C4-2B (cell line): ENCODE results near the gene ZNF219.

Source experiments
- ZFX ChIP-seq: fragments of 450-650 bp; IDR thresholded peaks from 2 replicates; pipeline ENCODE4 v1.6.1; 2017
- TF ChIP-seq, protein P1 (sequence below): fragments of 450-650 bp; conservative IDR thresholded peaks from 2 replicates; pipeline ENCODE4 v1.5.1; 2017; ENCODE audit warnings: mild to moderate bottlenecking

DNA sequence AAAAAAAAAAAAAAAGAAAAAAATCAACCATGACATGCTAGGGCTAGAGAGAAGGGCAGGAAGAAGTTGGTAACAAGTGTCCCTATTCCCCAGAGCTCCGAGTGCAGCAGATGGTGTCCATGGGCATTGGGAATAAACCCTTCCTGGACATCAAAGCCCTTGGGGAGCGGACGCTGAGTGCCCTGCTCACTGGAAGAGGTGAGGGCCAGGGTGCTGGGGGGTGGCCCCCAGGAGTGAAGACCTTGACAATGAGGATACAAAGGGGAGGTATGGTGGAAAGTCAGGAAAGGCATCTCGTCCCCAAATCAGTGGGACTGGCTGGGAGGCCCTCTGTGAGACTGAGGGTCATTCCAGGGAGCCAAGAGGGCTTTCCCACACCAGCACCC, 11.6 kb downstream of the ZNF219 start:
- TF ChIP-seq, protein P1, sequence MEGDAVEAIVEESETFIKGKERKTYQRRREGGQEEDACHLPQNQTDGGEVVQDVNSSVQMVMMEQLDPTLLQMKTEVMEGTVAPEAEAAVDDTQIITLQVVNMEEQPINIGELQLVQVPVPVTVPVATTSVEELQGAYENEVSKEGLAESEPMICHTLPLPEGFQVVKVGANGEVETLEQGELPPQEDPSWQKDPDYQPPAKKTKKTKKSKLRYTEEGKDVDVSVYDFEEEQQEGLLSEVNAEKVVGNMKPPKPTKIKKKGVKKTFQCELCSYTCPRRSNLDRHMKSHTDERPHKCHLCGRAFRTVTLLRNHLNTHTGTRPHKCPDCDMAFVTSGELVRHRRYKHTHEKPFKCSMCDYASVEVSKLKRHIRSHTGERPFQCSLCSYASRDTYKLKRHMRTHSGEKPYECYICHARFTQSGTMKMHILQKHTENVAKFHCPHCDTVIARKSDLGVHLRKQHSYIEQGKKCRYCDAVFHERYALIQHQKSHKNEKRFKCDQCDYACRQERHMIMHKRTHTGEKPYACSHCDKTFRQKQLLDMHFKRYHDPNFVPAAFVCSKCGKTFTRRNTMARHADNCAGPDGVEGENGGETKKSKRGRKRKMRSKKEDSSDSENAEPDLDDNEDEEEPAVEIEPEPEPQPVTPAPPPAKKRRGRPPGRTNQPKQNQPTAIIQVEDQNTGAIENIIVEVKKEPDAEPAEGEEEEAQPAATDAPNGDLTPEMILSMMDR: no peak
- no peak for TF ChIP-seq ZFX
